Measurements from ENCODE around the gene TMEM273.

DNA sequence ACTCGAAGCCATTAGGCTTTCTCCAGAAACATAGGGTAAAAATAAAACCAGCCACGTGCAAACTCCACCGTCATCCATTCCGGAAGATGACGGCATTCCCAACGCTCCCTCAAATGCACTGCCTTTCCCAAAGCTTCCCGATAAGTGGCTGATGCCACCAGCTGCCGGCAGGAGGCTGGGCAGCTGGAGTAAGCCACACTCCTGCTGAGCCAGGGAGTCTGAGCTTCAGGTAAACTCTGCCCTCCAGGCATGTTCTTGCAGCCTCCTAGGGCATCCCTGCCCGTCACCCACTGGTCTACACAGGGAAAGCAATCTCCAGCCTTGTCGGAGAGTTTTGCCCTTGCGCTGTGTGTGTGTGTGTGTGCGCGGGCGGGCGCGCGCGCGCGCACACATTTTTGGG, 40.5 kb upstream of the TMEM273 start:
- TF ChIP-seq SIN3A (IDR thresholded peaks at IDR 0.05; ENCODE audit: low read depth) (no peak), YY1 (IDR thresholded peaks at IDR 0.05; ENCODE audit: extremely low read depth, insufficient replicate concordance, low read depth, low read length) (no peak), FOSL1 (IDR thresholded peaks at IDR 0.05; ENCODE audit: low read depth) (no peak), POLR2AphosphoS5 (IDR thresholded peaks at IDR 0.05; ENCODE audit: low read depth, low read length) (no peak), EZH2 (IDR thresholded peaks at IDR 0.05) (no peak)
- TF ChIP-seq, protein P1, sequence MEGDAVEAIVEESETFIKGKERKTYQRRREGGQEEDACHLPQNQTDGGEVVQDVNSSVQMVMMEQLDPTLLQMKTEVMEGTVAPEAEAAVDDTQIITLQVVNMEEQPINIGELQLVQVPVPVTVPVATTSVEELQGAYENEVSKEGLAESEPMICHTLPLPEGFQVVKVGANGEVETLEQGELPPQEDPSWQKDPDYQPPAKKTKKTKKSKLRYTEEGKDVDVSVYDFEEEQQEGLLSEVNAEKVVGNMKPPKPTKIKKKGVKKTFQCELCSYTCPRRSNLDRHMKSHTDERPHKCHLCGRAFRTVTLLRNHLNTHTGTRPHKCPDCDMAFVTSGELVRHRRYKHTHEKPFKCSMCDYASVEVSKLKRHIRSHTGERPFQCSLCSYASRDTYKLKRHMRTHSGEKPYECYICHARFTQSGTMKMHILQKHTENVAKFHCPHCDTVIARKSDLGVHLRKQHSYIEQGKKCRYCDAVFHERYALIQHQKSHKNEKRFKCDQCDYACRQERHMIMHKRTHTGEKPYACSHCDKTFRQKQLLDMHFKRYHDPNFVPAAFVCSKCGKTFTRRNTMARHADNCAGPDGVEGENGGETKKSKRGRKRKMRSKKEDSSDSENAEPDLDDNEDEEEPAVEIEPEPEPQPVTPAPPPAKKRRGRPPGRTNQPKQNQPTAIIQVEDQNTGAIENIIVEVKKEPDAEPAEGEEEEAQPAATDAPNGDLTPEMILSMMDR (IDR thresholded peaks at IDR 0.05 in 2 of 3, conservative IDR thresholded peaks at IDR 0.05 in 1 of 3; ENCODE audit: borderline replicate concordance in 1 of 3, insufficient read depth in 1 of 3, low read depth in 2 of 3, low read length in 2 of 3): no peak
